ENCODE data around the gene PPP1R9B.

DNA sequence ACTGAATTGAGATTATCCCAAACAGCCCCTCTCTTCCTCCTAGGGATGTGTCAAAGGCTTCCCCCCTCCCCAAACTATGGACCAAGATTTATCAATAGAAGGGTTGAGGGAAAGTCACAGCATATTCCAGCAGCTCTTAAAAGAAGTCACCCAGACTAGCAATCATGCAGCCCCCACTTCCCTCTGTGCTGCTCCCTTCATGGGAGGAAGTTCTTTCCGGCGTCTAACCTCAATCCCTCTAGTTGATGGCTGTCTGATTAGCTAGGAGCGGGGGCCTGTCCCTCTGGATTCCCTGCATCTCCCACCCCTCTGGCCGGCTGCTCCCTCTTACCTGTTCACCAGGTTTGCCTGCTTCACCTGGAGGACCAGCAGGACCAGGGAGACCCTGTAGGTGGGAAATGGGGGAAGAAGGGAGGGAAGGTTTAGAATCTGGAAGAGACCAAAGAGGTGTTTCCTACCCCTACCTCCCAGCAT is 41.7 kb upstream of the PPP1R9B start:
- TF ChIP-seq CTCF (IDR thresholded peaks at IDR 0.05; ENCODE audit: low read length) = no peak
- TF ChIP-seq EZH2 (IDR thresholded peaks at IDR 0.05; ENCODE audit: borderline replicate concordance, low read length) = no peak
